Activated CD8-positive, alpha-beta memory T cell treated with anti-CD3 and anti-CD28 coated beads for 36 hours (primary cell): ENCODE data around the gene APBB1. TPM values are rescaled to one million over a fixed set of nuclear protein-coding genes. Genes with fewer than 3 reads are reported as not detected.

Source experiments
- CTCF ChIA-PET: fragments of 350-600 bp; sonication (Branson Sonifier 250); formaldehyde crosslinking; loops from one replicate; lab custom pipeline; 2021; ENCODE audit warnings: antibody characterized with exemption; lab: Charles Lee
- POLR2A ChIA-PET: fragments of 350-600 bp; sonication (Branson Sonifier 250); formaldehyde crosslinking; loops from one replicate; lab custom pipeline; 2021; ENCODE audit warnings: antibody characterized with exemption; lab: Charles Lee
- total RNA-seq, 2 experiments: library from RNA; stranded (reverse); gene quantifications; one replicate each; pipeline ENCODE4 v1.2.3, GENCODE V29; 2021

APBB1 gene
- total RNA-seq, 2 experiments from 2014 or later: 37.2 to 39.7 TPM

DNA sequence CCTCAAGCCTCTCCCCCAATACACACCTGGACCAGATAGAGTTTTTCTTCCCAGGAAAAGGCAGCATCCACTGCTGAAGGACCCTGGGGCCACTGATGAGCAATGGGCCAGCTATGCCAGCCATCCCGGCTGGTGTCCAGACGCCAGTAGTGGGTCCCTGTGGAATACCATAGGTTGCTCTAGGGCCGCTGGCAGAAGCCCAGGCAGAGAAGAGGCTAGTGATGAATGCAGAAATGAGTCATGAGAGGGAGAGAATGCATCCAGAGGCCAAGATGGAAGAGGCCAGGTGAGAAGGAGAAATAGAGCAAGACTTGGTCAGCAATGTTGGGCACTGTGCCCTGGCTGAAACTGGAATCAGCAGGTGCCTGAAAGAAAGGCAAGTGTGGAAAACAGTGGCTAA lies 13.0 kb upstream of the APBB1 start:
- POLR2A ChIA-PET: no interaction called here
- CTCF ChIA-PET: no interaction called here

DNA sequence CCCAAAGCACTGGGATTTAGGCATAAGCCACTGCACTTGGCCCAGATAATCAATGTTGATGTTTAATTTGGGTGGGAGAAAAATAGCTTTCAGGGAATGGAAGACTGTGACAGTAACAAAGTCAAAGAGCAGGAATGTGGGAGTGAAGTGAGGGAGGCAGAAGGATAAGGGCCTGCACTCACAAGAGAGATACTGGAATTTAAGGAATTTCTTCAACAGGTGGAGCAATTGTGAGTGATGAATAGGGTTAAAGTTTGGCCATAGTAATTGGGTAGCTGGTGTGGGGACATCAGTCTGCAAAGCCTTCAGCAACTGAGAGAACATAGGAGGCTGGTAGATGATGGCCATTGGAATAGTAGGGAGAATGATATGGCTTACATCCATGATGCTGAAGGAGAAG lies 8.6 kb upstream of the APBB1 start:
- ChIA-PET CTCF (interaction anchor here (1.1 to 2.4 kb wide), 3 partner anchors 11 to 48 kb away, joined by 3 to 7 read pairs (median 4); no protein-coding TSS in a partner anchor), POLR2A (interaction anchor here (0.6 kb wide), 2 partner anchors 34 to 98 kb away, joined by 3 to 4 read pairs; no protein-coding TSS in a partner anchor)

DNA sequence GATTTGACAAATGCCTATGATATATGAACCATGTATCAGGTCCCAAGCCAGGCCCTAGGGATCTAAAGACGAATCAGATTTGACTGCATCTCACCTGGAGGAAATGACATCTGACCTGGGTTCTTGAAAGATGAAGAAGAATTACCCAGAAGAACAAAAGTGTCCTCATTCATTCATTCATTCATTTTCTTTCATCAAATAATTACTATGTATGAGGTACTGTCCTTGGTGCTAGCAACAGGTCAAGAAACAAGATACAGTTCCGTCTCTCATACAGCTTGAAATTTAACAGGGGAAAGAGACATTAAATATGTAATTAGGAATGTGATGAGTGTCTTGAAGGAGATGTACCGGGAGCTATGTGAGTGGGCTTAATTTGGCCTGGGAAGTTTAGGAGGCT lies 1.8 kb upstream of the APBB1 start:
- ChIA-PET CTCF (no interaction called here), POLR2A (no interaction called here)

DNA sequence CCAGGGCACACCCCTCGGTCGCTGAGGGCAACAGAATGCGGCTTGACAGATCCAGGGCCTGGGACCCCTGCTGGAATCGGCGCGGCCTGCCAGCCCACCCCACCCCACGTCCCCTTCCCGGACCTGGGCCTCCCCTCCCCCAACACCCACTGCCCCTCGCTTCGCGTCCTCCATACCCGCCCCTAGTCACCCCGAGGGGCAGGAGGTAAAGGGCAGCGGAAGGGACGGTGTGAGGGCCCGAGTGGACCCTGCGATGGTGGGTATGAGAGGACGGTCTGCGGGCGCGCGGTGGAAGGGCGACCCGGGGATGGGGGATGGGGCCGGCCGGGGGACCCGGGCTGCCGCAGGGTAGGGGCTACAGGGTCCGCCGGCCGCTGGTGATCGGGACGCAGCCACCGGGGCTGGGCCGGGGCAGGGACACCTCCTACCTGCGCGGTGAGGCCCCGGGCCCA lies 311 bp downstream of the APBB1 start:
- POLR2A ChIA-PET: interaction anchor here (0.7 to 2.2 kb wide), 5 partner anchors 16 to 63 kb away, joined by 3 to 21 read pairs (median 10); partner anchors contain the start of genes ARFIP2, SMPD1 and TIMM10B
- CTCF ChIA-PET: interaction anchor here (1.1 to 2.8 kb wide), 6 partner anchors 16 to 63 kb away, joined by 3 to 12 read pairs (median 4); partner anchors contain the start of genes TIMM10B and TRIM3

DNA sequence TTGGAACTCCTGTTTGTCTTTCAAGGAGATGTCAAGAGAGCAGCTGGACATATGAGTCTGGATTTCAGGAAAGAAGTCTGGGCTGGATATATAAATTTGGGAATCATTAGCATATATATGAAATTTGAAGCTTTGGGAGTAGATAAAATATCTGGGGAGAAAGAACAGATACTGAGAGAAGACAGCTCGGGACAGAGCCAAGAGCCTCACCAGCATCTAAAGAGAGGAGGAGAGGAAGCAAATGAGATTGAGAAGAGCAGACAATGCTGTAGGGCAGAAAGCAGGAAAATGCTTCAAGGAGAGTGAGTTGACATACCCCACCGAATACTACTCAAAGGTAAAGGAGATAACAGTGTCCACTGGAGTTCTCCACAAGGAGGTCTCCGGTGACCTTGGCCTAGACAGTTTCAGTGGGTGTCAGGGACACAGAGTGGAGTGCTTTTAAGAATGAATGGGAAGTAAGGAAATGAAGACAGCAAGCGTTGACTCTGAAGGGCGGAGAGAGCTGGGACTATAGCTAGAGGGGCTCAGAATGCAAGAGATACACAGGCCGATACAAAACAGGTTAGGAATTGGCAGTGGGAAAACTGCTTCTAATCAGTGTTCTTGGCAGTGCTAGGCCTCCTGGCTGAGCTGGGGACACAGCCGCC lies 862 bp downstream of the APBB1 start:
- ChIA-PET CTCF (interaction anchor here (1.1 to 2.8 kb wide), 7 partner anchors 15 to 64 kb away, joined by 3 to 12 read pairs (median 3); partner anchors contain the start of genes SMPD1, TIMM10B and TRIM3), POLR2A (interaction anchor here (0.7 to 2.2 kb wide), 3 partner anchors 15 to 64 kb away, joined by 3 to 21 read pairs (median 10); partner anchors contain the start of genes ARFIP2, SMPD1 and TIMM10B)

DNA sequence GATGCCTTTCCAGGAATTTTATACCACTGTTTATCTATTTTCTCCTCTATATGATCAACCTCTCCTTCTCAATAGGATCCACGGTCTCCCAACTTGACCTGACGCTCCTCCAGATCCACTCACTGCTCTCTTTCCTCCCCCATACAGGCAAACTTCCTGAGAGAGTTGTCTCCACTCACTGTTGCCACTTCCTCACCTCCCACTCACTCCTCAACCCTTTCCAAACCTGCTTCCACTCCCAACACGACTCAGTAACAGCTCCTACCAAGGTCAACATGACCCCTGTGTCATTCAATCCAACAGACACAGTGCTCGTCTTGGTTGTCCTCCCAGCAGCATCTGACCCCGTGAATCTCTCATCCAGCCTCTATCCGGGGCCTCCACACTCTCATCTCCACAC lies 3.1 kb downstream of the APBB1 start:
- CTCF ChIA-PET: no interaction called here
- POLR2A ChIA-PET: no interaction called here

DNA sequence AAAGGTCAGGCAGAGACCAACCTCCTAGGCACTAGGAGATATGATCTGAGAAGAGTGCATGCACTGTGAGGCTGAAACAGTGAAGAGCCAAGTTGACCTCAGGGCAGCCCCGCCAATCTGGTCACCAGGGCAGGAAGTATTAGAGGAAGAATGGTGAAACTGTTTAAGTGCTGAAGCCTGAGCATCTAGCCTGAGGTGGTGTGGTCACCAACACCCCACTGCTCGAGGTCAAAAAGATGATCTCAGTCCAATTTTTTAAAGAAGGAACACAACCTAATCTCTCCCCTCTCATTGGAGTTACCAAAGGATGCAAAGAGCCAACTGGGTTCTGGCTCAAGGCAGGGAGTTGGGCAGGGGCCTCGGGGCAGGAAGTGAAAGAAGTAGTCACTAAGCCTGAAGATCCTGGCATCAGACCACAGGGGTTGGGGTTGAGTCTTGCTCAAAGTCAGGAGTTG lies 4.0 kb downstream of the APBB1 start:
- POLR2A ChIA-PET: interaction anchor here (1.9 kb wide), 1 partner anchor 12 kb away, joined by 6 read pairs; no protein-coding TSS in a partner anchor
- CTCF ChIA-PET: no interaction called here

DNA sequence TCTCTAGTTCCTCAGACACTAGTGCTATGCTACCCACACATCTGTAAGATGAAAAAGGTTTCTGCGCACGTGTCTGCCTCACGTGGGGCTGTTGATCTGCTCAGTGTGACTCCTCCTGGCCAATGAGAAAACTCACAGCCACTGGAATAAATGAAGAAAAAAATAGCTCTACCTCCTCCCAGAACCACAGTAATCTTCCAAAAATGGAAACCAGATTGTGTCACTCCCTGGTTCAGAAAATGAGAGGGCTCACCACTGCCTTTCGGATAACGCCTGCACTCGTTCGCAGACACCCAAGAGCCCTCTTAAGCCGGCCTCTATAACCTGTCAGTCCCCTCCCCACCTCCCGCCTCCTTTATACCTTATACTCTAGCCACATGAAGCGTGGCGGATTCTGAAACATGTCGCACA lies 5.1 kb downstream of the APBB1 start:
- CTCF ChIA-PET: interaction anchor here (0.6 to 1.5 kb wide), 3 partner anchors 11 to 71 kb away, joined by 3 to 7 read pairs (median 7); no protein-coding TSS in a partner anchor
- POLR2A ChIA-PET: interaction anchor here (0.6 to 1.9 kb wide), 2 partner anchors 11 to 264 kb away, joined by 5 to 6 read pairs; no protein-coding TSS in a partner anchor

DNA sequence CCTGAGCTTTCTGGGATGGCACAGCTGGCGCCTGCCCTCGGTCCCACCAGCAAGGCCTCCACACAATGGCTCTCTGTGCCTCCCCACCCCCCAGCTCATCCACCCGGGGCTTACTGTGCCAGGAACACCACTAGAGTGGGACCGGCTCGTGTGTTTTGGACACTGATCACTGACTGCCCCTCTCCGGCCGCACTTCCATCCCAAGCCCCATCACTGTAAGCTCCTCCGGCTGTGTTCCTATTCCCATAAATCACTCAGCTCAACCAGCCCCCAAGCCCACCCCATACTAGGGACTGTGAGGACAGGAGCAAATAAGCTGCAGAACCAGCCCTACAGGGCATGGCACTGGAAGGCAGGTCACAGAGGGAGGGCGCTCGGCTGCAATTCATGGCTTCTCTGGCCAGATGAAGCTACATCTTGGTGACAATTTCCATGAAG lies 7.3 kb downstream of the APBB1 start:
- POLR2A ChIA-PET: no interaction called here
- CTCF ChIA-PET: interaction anchor here (1.3 to 1.9 kb wide), 2 partner anchors 8 to 49 kb away, joined by 3 to 5 read pairs; no protein-coding TSS in a partner anchor

DNA sequence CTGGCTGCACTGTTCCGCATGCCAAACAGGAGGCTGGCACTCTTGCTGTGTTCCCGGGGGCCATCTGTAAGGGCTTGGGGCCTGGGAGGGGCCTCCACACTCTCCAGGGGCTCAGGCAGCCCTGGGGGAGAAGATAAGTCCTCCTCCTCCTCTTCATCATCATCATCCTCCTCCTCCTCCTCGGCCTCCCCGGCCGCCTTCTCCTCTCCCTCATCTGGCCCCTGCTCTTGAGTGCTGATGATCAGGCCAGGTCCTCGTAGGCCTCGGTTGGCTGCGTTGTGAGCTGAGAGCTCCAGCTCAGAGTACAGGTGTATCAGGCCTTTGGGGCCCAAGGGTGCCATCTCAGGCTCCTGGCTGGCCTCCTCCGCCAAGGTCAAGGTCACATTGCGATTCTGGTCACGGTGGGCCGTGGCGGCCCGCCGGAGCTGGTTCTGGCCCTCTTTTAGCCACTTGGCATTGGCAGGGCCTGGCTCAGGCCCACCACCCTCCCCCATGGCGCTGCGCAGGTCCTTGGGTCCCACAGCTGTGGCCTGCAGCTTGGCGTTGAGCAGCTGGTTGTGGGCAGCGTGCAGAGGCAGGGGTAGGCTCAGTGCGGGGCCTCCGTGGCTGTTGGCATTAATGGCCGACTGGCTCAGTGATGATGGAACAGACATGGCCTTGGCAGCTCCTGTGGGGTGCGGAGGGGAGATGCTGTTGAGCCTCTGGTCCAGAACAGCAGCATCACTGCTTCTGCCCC lies 8.0 kb downstream of the APBB1 start:
- ChIA-PET CTCF (interaction anchor here (1.2 to 1.9 kb wide), 4 partner anchors 8 to 48 kb away, joined by 3 to 6 read pairs (median 4); no protein-coding TSS in a partner anchor), POLR2A (interaction anchor here (1.2 kb wide), 1 partner anchor 21 kb away, joined by 3 read pairs; the partner anchor contains the start of gene SMPD1)

DNA sequence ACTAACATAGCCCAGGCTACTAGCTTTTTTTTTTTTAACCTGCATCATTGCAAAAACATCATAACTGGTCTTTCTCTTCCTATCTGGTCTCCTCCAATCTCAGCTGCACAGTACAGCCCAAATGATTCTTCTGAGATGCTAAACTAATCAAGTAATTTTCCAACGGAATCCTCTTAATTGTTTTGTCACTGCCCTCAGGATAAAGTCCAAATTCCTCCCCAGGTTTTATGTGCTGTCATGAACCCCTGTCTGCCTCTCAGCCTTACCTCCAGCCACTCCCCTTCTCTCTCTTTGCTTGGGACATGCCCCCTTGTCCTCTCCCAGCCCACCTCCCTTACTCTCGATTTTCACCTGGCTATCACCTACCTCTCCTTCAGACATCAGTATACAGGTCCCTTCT lies 12.5 kb downstream of the APBB1 start:
- ChIA-PET CTCF (interaction anchor here (1.0 to 1.2 kb wide), 2 partner anchors 12 to 125 kb away, joined by 3 read pairs; no protein-coding TSS in a partner anchor), POLR2A (interaction anchor here (0.5 to 2.5 kb wide), 2 partner anchors 16 to 45 kb away, joined by 3 to 9 read pairs; partner anchors contain the start of gene SMPD1)

DNA sequence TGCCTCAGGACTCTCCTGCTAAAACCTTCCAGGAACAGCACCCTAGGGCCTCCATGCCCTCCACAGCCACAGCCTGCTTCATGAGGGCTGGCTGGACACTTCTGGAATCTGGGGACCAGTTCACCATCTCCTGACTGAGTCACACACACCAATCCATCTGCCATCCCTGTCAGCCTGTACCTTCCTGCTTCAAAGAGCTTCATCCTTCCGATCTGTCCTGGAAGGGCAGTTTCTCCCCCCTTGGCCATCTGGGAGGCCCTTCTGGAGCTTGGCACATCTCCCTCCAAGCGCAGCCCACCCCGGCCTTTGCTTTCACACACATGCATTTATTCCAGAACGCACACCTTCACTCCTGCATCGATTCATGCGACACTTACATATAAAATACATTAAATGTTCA lies 13.0 kb downstream of the APBB1 start:
- CTCF ChIA-PET: interaction anchor here (0.9 to 1.0 kb wide), 2 partner anchors 12 to 23 kb away, joined by 3 read pairs; no protein-coding TSS in a partner anchor
- POLR2A ChIA-PET: interaction anchor here (2.5 kb wide), 1 partner anchor 16 kb away, joined by 9 read pairs; the partner anchor contains the start of gene SMPD1

DNA sequence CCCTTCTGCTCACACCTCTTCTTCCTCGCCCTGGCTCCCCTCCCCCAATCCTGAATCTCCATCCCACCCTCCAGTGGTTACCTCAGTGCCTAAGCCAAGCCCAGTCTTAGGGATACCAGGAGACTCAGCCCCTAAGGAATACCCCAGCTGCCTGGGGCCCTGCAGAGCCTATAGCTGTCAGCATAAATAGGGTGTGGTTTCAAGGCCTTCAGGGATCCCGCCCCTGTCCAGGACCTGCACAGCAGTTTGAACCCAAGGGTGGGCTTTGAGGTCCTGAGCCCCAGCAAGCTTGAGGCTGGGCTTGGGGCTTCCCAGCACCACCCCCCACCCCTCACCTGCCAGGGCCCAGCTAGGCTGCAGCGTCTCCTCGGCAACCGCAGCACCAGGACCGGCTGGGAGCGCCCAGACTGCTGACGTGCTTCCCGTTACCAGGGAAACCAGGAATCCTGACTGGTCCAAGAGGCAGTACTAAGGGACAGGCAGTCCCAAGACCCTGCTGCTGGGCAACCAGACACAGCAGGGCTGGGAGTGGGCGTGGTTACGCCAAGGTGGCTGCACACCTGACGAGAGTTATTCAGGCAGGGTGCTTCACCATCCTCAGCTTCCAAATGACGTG lies 13.7 kb downstream of the APBB1 start:
- CTCF ChIA-PET: interaction anchor here (0.9 to 3.0 kb wide), 3 partner anchors 11 to 38 kb away, joined by 3 to 18 read pairs (median 3); no protein-coding TSS in a partner anchor
- POLR2A ChIA-PET: interaction anchor here (2.5 kb wide), 1 partner anchor 15 kb away, joined by 9 read pairs; the partner anchor contains the start of gene SMPD1

DNA sequence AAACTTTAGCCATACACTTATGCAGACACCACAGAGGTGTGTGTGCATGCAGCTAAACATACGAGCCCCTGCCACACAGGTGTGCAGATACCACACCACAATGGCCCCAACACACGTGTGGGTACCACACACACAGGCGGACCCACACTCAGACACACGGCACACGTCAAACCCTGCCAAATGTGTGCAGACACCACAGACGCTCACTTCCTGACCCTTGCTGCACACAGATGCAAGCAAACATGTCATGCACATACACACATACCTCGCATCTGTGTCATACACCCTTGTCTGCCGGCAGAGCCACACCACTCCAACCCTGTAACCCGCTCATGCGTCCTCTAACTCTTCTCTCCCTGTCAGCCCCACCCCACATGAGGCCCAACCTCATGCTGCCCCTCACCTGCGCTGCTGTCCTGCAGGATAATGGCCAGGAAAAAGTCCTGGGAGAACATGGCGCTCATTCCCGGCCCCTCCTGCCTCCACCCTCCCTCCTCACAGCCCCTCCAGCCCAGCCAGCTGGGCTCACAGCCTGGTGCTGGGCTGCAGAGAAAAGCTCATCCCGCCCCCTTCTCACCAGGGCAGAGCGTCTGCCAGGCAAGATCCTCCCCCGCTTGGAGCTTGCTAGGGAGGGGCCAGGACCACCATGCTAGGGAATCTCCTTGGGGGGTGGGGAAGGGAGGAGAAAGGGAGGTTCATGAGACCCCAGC lies 14.4 kb downstream of the APBB1 start:
- CTCF ChIA-PET: interaction anchor here (0.8 to 3.0 kb wide), 4 partner anchors 7 to 39 kb away, joined by 3 to 18 read pairs (median 4); no protein-coding TSS in a partner anchor
- POLR2A ChIA-PET: interaction anchor here (2.5 to 2.7 kb wide), 2 partner anchors 14 kb away, joined by 9 to 28 read pairs; partner anchors contain the start of gene SMPD1

DNA sequence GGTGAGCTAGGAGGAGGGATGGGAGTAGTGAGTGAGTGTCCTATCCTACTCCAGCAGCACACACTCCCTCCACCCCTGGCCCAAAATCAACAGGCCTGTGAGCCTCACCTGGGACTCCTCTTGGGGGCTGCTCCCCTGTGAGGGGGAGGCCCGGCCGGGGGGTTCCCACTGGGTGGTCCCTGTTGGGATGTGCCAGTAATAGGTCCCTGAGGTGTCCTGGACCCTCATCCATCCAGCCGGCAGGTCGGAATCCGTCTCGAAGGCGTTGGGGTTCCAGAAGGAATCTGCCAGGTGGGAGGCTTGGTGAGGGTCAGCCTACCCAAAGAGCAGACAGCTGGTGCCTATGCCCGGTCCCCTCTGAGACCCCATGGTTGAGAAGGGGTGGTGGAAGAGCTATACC lies 15.4 kb downstream of the APBB1 start:
- CTCF ChIA-PET: interaction anchor here (0.8 to 3.0 kb wide), 7 partner anchors 8 to 40 kb away, joined by 3 to 18 read pairs (median 7); partner anchors contain the start of genes APBB1 and SMPD1
- POLR2A ChIA-PET: interaction anchor here (2.7 to 2.8 kb wide), 2 partner anchors 13 to 15 kb away, joined by 21 to 28 read pairs; partner anchors contain the start of genes APBB1 and SMPD1

DNA sequence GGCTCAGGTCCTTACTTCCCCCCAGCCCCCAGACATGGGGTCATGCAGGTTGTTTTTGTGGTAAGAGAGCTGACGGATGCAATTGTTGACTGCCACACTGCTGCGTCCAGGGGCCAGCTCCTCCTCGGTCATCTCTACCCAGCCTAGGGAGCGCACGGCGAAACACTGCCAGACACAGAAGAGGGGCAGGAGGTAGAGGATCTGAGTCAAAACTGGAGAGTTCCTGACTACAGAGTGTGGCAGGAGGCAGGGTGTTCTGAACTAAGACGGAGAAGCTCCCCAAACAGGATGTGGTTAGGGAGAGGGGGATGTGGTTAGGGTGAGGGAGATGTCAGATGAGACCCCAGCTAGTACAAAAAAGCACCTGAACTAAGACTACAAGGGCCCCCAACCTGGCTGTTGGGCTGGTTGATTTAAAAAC lies 16.3 kb downstream of the APBB1 start:
- POLR2A ChIA-PET: interaction anchor here (0.8 to 2.8 kb wide), 7 partner anchors 10 to 80 kb away, joined by 3 to 28 read pairs (median 6); partner anchors contain the start of genes APBB1 and SMPD1
- CTCF ChIA-PET: interaction anchor here (1.0 to 3.0 kb wide), 7 partner anchors 9 to 41 kb away, joined by 3 to 18 read pairs (median 7); partner anchors contain the start of genes APBB1 and SMPD1

DNA sequence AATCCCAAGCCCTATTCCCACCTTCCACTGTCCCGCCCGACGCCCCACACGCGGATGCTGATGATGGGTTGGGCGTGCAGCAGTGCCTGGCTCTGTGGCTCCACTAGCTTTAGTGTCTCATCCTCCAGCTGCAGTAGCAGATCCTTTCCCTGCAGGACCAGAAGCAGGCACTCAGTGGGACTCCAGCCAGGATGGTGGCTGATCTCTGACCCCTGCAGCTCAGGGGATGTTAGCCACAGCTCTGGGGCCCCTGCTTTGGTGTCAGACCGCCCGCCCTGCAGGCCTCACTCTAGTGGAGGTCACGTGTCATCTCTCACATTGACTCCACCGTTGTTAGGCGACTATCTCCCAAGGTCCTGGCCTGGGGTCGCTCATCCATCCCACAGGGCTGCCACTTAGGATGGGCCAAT lies 16.8 kb downstream of the APBB1 start:
- CTCF ChIA-PET: interaction anchor here (1.2 to 3.0 kb wide), 6 partner anchors 8 to 41 kb away, joined by 3 to 18 read pairs (median 8); partner anchors contain the start of genes APBB1 and SMPD1
- POLR2A ChIA-PET: interaction anchor here (0.9 to 2.8 kb wide), 6 partner anchors 9 to 80 kb away, joined by 3 to 28 read pairs (median 8); partner anchors contain the start of genes APBB1 and SMPD1
